Left hindlimb (tissue), 1 donor: ENCODE results near the gene NTN4.
A peak's percentile ranks its signal among the peaks of the same experiment; 100 is the strongest.
"Not testable (repeated sequence)": the region's sequence is repeated elsewhere in the genome, so short reads cannot be mapped to it uniquely, and the experiment has no call there.

ENCODE experiments used
- DNase-seq: peaks from one replicate; pipeline ENCODE4 v3.0.0-alpha.2; 2018

NTN4 gene

DNA sequence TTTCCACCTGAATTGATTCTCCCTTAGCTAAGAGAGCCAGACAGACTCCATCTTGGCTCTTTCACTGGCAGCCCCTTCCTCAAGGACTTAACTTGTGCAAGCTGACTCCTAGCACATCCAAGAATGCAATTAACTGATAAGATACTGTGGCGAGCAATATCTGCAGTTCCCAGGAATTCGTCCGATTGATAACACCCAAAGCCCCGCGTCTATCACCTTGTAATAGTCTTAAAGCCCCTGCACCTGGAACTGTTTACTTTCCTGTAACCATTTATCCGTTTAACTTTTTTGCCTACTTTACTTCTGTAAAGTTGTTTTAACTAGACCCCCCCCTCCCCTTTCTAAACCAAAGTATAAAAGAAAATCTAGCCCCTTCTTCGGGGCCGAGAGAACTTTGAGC is 44.5 kb downstream of the NTN4 start:
- not testable (repeated sequence) for DNase-seq

DNA sequence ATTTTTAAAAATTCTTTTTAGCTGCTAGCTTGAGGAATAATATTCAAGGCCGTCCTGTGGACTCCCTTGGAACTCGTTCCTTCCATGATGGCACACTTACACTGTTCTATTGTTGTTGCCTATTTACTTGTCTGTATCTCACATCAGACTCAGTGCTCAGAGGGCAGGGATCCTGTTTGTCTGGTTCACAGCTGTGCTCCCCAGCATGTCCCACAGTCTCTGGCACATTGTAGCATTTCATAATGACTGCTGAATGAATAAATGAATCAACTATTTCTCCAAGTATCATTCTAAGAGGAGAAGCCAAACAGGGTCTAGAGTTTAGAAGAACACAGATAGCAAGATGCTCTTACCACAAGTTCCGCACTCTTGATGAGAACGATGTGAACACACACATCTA is 48.0 kb downstream of the NTN4 start:
- no peak for DNase-seq

DNA sequence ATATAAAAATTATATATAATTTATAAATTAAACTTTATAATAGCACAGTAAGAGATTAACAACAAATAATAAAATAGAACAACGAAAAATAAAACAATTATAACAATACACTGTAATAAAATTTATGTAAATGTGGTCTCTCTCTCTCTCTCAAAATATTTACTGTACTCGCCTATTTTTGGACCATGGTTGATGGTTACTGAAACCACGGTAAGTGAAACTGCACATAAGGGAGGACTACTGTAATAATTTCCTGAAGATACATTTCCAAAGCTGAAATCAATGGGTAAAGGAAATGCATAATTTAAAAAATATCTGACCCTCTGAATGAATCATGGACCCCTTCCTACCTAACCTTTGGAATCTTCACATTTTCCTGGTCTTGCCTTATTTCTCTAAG is 48.9 kb downstream of the NTN4 start:
- DNase-seq = no peak

DNA sequence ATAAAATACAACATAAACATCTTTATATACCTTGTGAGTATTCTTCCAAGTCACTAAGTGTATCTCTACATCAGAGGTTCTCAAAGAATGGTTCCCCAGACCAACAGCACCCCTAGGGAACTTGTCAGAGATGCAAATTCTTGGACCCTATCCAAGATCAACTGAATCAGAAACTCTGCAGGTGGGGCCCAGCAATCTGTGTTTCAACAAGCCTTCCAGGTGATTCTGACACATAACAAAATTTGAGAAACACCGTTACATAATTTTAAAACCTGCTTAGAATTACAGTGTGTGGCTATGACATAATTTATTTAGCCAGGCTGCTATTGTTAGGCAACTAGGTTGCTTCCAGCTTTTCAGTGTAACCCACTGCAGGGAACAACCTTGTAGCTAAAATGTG is 49.8 kb downstream of the NTN4 start:
- no peak for DNase-seq

DNA sequence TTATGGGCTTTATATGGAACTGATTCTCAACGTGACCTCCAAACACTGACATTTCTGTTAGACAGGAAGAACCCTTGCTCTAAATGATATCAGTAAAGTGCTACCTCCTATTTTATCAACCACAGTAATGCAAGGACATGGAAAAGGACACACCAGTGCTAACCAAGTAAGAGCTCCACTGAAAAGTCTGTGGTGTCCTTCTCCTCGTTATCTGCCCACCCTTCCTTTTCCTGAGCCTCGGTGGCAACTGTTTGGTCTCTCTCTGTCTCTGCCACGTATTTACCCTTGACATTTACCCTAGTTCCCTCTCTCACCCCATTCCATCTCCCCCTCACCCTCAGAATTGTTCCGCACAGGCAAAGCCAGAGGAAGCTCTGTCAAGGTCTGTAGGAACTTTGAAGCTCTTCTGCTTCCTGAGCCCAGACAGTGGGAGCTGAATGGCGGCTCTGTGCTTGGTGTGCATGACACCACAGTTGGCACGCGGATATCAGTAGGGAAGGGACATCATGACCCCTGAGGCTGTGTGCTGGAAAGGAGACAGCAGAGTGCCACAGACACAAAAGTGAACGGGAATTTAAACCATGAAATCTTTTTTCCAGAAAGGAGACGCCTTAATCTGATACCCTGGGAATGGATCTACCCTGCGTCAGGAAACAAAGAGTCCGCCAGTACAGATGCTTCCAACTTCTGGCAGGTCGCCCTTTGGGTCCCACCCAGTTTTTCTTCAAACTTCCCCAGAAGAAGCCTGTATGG is 50.8 kb downstream of the NTN4 start:
- DNase-seq = peak; percentile 64

DNA sequence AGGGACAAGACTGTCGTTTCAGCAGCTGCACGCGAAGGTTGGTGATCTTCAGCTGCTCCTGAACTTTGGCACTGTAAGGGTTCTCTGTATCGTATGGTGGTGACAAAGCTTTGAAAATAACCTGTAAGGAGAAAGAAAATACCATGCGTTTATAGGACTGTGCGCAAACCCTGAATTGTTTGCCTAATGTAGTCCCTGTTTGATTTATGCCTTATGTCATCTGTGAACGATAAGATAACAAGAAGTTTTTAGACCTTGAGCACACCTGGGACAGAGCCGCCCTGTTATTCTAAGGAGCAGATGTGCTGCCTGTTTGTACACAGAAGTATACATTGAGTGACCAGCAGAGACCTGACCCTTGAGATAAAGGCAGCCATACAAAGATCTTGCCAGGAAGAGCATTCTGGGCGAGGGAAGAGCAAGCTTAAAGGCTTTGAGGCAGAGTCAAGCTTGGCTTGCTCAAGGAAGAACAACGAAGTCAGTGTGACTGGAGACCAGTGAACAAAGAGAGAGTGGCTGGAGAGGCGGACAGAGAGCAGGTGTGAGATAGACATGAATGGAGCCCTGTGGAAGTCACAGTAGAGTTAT is 52.4 kb downstream of the NTN4 start:
- DNase-seq = no peak

DNA sequence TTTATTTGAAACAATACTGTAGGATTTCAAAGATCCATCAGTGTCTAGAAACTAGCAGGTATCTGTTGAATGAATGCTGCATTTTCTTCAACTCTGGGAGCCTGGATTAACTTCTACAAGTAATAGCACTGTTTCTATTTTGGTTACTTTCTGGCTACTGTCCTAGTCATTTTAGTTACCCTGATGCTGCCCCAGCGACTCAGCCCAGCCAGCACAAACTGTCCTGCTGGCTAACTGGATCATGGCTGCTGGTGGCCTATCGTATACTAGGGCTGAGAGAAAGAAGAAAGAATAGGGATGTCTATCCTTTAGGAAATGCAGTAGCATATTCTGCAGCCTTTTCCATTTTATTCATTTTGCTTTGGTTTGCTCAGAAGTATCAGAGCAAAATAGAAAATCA is 53.9 kb downstream of the NTN4 start:
- no peak for DNase-seq

DNA sequence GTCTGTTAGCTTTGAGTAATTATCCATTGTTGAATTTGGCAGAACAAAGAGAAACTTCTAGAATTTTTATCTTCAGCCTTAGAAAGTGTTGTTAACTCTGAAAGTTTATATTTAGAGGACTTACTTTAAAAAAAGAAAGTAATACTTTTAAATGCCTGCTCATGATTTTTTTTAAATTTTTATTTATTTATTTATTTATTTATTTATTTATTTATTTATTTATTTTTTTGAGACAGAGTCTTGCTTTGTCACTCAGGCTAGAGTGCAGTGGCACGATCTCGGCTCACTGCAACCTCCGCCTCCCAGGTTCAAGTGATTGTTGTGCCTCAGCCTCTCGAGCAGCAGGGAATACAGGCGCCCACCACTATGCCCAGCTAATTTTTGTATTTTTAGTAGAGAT is 54.8 kb downstream of the NTN4 start:
- not testable (repeated sequence) for DNase-seq

DNA sequence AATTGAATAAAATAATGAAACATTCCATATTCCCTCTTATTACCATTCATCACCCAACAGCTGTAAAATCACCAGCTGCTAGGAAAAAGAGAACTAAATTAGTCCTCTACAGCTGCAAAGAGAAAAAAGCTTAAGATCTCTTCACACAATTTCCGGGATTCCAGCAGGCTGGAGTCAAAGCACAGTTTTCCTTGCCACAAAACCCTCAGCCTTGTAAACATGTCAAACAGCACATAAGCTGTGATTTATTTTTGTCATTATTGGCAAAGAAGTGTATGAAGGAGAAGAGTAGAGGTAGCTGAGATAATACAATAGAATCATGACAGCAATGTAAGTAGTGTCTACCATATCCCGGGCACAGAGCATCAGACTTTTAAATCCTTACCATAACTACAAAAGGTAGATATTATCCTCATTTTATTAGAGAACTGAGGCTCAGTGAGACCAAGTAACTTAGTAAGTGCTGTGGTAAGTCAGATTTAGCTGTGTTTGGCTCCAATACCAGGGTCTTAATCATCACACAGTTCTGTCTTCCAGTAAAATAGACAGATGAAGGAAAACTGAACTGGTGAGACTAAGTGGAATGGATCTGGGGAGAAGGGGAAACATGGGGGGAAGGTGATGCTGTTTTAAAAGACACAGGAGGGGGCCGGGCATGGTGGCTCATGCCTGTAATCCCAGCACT is 57.3 kb downstream of the NTN4 start:
- DNase-seq = no peak

DNA sequence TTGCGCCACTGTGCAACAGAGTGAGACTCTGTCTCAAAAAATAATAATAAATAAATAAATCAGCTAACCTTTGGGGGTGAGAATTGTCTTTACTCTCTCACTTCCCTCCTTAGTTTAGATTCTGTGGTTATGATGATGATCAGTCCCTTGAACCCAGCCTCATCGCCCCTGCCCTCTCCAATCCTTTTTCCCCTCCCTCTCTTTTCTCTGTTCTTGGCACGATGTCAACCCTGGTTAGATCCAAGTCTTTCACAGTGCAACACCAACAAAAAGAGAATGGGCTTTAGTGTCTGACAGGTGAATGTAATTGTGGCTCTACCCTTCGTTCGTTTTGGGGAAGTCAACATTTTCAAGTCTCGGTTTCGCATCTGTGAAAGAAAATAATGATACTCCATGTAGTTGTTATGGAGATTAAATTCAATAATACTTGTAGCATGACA is 59.0 kb downstream of the NTN4 start:
- DNase-seq = no peak

DNA sequence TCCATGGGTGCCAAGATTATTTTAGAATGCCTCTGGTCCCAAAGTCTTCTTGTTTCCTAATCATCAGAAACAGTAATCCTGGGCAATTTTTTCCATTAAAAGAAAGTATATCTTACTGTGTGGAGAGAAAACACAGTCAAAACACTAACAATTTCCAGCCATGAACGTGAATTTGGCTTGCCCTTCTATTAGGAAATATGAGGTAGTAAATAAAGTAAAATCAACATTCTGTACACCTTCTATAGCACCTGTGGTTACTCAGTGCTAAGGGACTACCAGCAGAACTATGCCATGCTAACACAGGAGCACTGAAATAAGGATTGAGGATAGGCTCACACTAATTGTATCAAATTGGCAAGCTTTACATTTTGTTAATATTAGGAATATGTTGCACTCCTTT is 60.1 kb downstream of the NTN4 start:
- DNase-seq = no peak

DNA sequence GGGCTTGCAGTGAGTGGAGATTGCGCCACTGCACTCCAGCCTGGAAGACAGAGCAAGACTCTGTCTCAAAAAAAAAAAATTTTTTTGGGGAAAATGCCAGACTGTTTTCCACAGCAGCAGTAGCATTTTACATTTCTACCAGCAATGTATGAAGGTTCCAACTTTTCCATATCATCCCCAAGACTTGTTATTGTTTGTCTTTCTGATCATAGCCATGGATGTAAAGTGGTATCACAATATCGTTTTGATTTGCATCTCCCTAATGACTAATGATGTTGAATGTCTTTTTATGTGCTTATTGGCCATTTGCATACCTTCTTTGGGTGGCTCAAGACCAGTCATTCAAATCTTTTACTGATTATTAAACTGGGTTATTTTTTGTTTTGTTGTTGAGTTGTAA is 63.7 kb downstream of the NTN4 start:
- no peak for DNase-seq

DNA sequence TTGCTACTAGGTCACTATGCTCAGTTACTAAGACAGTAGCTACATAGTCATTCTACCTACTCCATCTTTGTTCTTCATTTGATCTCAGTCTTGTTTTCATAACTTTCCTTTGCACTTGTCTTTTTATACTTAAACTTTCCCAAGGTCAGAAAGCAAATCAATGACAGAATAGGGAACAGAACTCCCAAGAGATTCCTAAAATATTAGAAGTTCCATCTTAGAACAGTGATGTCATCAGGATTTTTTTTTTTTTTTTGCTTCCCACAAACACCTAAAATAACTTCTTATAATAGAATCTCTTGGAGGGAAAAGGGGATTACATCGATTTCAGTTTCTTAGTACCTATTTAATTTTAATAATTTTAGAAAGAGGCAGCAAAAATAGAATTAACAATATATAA is 65.8 kb downstream of the NTN4 start:
- DNase-seq = no peak

DNA sequence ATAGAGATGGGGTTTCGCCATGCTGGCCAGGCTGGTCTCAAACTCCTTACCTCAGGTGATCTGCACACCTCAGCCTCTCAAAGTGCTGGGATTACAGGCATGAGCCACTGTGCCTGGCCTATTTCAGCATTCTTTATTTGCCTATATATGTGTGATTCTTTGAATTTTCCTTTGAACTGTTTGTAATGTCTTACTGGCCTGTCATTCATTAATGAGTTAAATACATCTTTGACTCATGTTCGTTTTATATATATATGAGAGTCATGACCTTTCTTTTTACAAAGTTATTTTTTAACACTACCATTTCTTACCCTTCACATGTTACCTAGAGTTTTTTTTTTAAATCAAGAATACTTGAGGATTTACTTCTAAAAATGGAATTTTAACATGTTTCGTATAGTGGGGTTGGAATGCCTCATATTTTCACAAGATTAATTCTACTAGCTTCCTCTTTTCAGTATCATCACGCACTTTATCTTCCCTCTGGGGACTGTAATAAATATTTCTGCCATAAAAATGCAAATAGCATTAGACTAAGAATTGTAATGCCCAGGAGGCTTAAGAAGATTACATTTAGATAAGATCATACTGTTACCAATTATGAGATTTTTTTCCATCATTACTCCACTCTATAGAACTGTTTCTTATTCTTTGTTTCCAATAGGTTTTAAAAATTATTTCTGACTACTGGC is 66.7 kb downstream of the NTN4 start:
- DNase-seq = no peak

DNA sequence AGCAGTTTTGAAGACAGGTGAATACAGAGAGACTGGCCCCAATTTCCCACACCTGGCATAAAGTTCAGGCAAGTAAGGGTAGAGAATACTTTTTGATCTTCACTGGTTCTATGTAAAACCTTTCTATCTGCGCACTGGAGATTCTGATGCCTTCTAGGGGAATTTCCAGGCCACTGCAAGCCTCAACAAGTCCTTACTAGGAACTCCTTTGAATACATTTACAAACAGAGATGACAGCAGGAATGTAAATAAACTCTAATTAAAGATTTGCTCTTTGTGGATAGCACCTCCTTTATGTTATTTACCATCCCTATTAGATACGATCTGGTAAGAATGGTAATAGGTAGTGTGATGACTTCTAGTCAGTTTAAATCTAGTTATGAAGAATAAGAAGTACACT is 69.2 kb downstream of the NTN4 start:
- DNase-seq = no peak

DNA sequence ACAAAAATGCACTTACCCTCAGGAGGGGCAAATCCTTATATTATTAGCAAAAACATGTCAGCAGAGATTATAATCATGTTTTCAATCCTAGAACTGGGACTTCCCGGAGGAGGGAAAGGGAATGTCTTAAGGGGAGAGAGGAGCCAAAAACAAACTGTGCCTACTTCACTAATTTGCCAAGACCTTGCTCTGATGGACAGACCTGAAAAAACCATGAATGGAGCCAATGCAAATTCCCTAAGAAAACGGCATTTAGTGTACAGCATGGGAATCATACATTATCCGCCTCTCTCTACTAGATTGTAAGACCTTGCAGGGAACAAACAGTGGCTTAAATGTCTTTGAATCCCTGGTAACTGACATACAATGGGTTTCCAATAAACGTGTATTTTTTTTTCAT is 70.4 kb downstream of the NTN4 start:
- DNase-seq = no peak

DNA sequence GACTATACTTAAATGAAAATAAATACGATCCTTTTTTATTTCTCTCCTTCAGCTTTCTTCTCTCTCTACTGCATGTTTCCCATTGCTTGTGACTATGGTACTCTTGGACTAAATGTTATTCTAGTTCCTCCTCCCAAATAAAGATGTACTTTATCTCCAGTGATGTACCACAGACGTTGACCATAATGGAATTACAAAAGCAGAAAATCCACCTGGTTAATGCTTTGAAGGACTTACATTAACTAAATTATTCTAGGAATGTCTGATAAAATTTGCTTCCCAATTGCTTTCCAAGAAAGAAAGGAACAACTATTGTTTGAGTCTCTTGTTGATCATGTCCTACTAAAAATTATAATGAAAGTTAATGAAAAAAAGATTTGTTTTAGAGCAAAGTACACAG is 71.8 kb downstream of the NTN4 start:
- no peak for DNase-seq

DNA sequence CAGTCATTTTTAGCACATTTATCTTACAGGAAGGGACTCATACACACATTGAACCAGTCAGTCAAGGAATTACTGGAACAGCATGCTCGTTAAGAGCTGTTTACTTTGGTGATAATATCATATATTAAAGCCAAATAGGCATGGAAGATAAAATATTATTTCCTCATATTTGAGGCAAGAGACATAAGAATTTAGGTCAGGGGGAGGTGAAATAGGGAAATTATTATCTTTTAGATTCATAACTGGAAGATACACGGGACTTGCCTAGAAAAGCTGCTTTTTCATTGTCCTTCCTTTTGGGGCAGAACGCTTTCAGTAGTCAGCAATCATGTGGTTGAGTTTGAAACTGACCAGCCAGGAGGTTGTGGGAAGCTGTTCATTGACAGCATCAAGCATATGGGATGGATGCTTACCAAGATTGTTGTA is 72.5 kb downstream of the NTN4 start:
- DNase-seq = no peak

DNA sequence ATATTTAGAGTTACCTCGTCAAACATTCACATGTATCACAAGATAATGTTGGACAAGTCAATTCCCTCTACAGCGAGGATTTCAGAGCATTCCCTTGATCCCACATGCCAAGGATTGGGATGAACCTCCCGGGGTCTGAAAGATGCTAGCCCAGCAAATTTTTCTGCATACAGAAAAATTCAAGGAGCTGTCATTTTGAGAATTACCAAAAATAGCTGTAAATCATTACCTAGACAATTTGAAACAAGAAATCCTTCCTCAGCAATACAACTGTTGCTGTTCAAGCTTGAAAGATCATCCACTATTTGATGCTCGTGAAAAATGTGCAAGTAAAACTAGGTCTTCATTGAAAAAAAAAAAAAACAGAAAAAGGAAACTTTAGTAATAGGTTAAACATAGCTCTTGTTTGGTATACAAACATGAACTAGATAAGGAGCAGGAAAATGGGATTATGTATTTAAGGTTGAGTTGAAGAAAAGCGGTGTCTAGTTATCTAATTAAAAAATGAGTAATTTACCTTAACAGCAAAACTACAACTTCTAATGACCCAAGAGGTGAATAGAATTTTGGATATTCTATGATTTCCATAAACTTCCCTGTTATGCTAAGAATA is 73.1 kb downstream of the NTN4 start:
- no peak for DNase-seq

DNA sequence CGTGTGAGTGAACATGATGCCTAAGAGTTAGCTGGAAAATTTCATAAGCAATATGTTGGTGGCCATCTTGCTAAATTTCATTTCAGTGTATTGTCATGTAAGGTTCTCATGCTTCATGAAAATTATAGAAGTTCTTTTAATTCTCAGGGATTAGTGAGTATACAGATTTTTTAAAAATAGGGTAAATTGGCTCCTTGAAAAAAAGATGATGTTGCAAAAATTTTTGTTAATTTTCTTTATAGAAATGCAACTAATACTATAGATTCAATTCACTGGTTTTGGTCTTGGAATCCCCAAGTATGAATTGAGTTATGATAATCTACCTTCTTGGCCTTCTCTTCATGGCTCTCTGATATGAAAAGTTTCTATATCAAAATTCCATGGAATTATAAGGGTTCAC is 75.4 kb downstream of the NTN4 start:
- DNase-seq = no peak

DNA sequence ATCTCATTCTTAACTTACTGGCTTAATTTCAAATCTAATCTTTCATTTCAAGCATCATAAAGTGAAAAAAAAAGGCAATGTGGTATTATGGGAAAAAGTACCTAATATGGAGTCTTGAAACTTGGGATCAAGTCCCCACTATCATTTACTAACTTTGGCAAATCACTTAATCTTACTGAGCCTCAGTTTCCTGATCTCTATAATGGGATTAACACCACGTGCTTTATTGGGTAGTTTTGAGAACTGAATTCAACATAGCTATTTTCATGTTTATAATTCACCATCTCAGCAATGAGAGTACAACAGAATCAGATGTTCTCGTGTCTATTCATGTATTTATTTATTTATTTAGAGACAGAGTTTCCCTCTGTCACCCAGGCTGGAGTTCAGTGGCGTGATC is 78.3 kb downstream of the NTN4 start:
- DNase-seq = no peak

DNA sequence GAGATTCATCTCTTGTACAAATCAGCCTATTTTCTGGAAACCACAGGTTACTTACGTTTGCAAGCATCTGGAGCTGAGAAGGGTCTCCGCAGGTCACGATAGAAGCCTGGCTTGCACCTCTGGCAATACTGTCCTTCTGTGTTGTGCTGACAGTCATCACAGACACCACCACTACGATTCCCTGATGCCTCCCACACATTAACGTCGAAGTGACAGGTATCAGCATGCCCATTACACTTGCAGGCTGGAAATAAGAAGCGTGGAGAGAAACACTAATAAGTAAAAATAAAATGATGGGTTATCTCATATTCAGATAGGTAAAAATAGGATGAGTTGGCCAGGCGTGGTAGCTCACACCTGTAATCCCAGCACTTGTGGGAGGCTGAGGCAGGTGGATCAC is 80.2 kb downstream of the NTN4 start:
- DNase-seq = no peak

DNA sequence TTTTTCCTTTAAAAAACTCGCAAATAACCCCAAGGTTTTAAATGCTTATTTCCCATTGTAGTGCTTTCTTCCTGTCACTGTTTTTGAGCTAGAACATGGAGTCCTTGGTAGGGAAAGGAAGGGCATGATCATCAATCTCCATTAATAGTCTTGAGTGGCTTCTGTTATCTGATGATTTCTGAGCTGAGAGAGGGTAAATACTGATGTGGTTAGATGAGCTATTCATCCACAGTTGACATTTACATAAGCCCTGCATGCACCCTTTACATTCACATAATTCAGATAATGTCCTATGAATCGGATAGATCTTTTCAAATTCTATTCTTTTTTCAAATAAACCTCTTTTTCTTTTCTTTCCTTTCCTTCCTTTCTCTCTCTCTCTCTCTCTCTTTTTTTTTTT is 81.4 kb downstream of the NTN4 start:
- no peak for DNase-seq
